Measurements from ENCODE around the gene ANKRD42. TPM values are rescaled to one million over a fixed set of nuclear protein-coding genes. Genes with fewer than 3 reads are reported as not detected.

ANKRD42 gene
- total RNA-seq, 1 donor from 2014 or later, result 2.2 TPM

- TF ChIP-seq CTCF (IDR thresholded peaks at IDR 0.05; ENCODE audit: partially characterized antibody, unreplicated experiment), result no peak
- Mint-ChIP-seq H3K27ac (ENCODE audit: unreplicated experiment) (no peak overlapping the region), H3K4me3 (ENCODE audit: unreplicated experiment) (no peak overlapping the region), H3K4me1 (ENCODE audit: low read depth, unreplicated experiment) (peaks cover 3% of the 10 kb centered on the region), H3K36me3 (ENCODE audit: unreplicated experiment) (no peaks in the 10 kb centered on the region), H3K9me3 (ENCODE audit: unreplicated experiment) (no peaks in the 10 kb centered on the region), H3K27me3 (ENCODE audit: unreplicated experiment) (no peaks in the 10 kb centered on the region)
- no peak for DNase-seq
Observed at GRCh38 chr11:83235825-83236224, 42.3 kb downstream of the ANKRD42 start.

GRCh38 chr11:83238111-83238510, 44.6 kb downstream of the ANKRD42 start:
- H3K36me3 Mint-ChIP-seq (ENCODE audit: unreplicated experiment), result no peaks in the 10 kb centered on the region
- peaks cover 2% of the 10 kb centered on the region for H3K9me3 Mint-ChIP-seq (ENCODE audit: unreplicated experiment)
- no peak overlapping the region for H3K27ac Mint-ChIP-seq (ENCODE audit: unreplicated experiment)
- TF ChIP-seq CTCF (IDR thresholded peaks at IDR 0.05; ENCODE audit: partially characterized antibody, unreplicated experiment), result no peak
- DNase-seq, result no peak
- H3K27me3 Mint-ChIP-seq (ENCODE audit: unreplicated experiment), result peaks cover 2% of the 10 kb centered on the region
- H3K4me1 Mint-ChIP-seq (ENCODE audit: low read depth, unreplicated experiment), result peaks cover 3% of the 10 kb centered on the region
- H3K4me3 Mint-ChIP-seq (ENCODE audit: unreplicated experiment), result no peak overlapping the region

- Mint-ChIP-seq H3K36me3 (ENCODE audit: unreplicated experiment) (no peaks in the 10 kb centered on the region), H3K4me3 (ENCODE audit: unreplicated experiment) (no peak overlapping the region), H3K4me1 (ENCODE audit: low read depth, unreplicated experiment) (no peaks in the 10 kb centered on the region), H3K27ac (ENCODE audit: unreplicated experiment) (no peak overlapping the region), H3K9me3 (ENCODE audit: unreplicated experiment) (peaks cover 2% of the 10 kb centered on the region), H3K27me3 (ENCODE audit: unreplicated experiment) (peaks cover 2% of the 10 kb centered on the region)
- peak; percentile 57 for DNase-seq
- peak; percentile 41 for TF ChIP-seq CTCF (IDR thresholded peaks at IDR 0.05; ENCODE audit: partially characterized antibody, unreplicated experiment)
Observed at GRCh38 chr11:83241291-83241946, 47.9 kb downstream of the ANKRD42 start.

- no peak overlapping the region for H3K27ac Mint-ChIP-seq (ENCODE audit: unreplicated experiment)
- DNase-seq, result no peak
- TF ChIP-seq CTCF (IDR thresholded peaks at IDR 0.05; ENCODE audit: partially characterized antibody, unreplicated experiment), result no peak
- H3K4me1 Mint-ChIP-seq (ENCODE audit: low read depth, unreplicated experiment), result no peaks in the 10 kb centered on the region
- H3K36me3 Mint-ChIP-seq (ENCODE audit: unreplicated experiment), result no peaks in the 10 kb centered on the region
- H3K9me3 Mint-ChIP-seq (ENCODE audit: unreplicated experiment), result no peaks in the 10 kb centered on the region
- H3K27me3 Mint-ChIP-seq (ENCODE audit: unreplicated experiment), result no peaks in the 10 kb centered on the region
- H3K4me3 Mint-ChIP-seq (ENCODE audit: unreplicated experiment), result no peak overlapping the region
Observed at GRCh38 chr11:83249445-83249844, 55.9 kb downstream of the ANKRD42 start.

- Mint-ChIP-seq H3K36me3 (ENCODE audit: unreplicated experiment) (no peaks in the 10 kb centered on the region), H3K27ac (ENCODE audit: unreplicated experiment) (no peak overlapping the region), H3K4me1 (ENCODE audit: low read depth, unreplicated experiment) (no peaks in the 10 kb centered on the region), H3K9me3 (ENCODE audit: unreplicated experiment) (no peaks in the 10 kb centered on the region), H3K4me3 (ENCODE audit: unreplicated experiment) (no peak overlapping the region), H3K27me3 (ENCODE audit: unreplicated experiment) (no peaks in the 10 kb centered on the region)
- DNase-seq, result no peak
- TF ChIP-seq CTCF (IDR thresholded peaks at IDR 0.05; ENCODE audit: partially characterized antibody, unreplicated experiment), result peak; percentile 71
Observed at GRCh38 chr11:83249972-83250593, 56.6 kb downstream of the ANKRD42 start.

Measured in glutamatergic neuron (in vitro differentiated cells).